Measurements from ENCODE around the gene PADI2.
A peak's percentile ranks its signal among the peaks of the same experiment; 100 is the strongest.

PADI2 gene

DNA sequence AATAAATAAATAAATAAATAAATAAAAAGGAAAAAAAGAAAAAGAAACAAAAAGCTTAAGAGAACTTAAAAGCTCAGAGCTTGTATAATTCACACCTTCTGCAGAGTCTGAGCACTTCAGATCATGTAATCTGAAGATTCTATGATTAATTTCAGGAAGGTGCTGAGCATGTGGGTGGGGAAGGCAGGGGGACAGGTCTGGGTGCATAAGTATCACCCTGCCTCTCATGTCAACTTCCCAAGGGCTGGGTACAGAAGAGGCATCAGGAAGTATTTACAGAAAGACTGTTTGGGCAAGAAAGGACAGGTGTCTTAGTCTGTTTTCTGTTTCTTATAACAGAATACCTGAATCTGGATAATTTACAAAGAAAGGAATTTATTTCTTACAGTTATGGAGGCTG lies 20.4 kb upstream of the PADI2 start:
- H3K36me3 ChIP-seq (ENCODE audit: control insufficient read depth, insufficient read depth, low read length): no peaks in the 10 kb centered on the region
- no peaks in the 10 kb centered on the region for H3K4me1 ChIP-seq (ENCODE audit: control insufficient read depth, insufficient read depth, low read length)
- H3K9ac ChIP-seq (ENCODE audit: low read depth, low read length): no peak overlapping the region
- no peak overlapping the region for H3K27ac ChIP-seq (ENCODE audit: low read depth, low read length)
- H3K9me3 ChIP-seq (ENCODE audit: control insufficient read depth, insufficient read depth, low read length): no peaks in the 10 kb centered on the region
- no peak overlapping the region for H3K4me3 ChIP-seq (ENCODE audit: low read depth, low read length)
- no peaks in the 10 kb centered on the region for H3K27me3 ChIP-seq (ENCODE audit: control insufficient read depth, insufficient read depth, low read length)

DNA sequence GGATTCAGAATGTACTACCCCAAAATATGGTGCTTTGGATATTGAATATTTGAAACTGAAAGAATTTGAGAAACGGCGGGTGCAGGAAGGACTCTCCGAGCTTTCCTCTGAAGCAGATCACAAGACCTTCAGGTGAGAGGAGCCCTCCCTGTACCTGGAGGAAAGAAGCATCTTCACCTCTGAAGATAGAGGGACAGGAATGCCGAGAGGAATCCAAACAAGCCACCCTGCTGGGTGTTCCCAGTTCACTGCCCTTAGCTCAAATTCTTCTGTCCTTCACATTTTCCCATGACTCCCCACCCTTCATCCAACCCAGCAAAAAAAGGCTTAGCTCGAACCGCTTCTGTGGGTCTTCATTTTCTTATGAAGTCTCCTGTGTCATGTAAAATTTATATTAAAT lies 18.2 kb upstream of the PADI2 start:
- no peak overlapping the region for H3K4me3 ChIP-seq (ENCODE audit: low read depth, low read length)
- no peaks in the 10 kb centered on the region for H3K27me3 ChIP-seq (ENCODE audit: control insufficient read depth, insufficient read depth, low read length)
- no peak overlapping the region for H3K27ac ChIP-seq (ENCODE audit: low read depth, low read length)
- H3K9ac ChIP-seq (ENCODE audit: low read depth, low read length): no peak overlapping the region
- no peaks in the 10 kb centered on the region for H3K36me3 ChIP-seq (ENCODE audit: control insufficient read depth, insufficient read depth, low read length)
- H3K9me3 ChIP-seq (ENCODE audit: control insufficient read depth, insufficient read depth, low read length): no peaks in the 10 kb centered on the region
- no peaks in the 10 kb centered on the region for H3K4me1 ChIP-seq (ENCODE audit: control insufficient read depth, insufficient read depth, low read length)

DNA sequence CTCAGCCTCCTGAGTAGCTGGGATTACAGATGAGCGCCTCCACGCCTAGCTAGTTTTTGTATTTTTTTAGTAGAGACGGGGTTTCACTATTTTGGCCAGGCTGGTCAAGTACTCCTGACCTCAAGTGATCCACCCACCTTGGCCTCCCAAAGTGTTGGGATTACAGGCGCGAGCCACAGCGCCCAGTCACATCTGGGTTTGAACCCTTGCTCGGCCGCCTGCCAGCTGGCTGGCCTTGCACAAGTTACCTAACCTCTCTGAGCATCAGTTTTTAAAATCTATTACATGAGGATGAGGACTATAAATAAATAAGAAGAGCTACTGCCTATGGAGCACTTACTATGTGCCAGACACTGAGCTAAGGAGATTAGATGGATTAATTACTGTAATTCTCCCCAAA lies 17.7 kb upstream of the PADI2 start:
- no peaks in the 10 kb centered on the region for H3K27me3 ChIP-seq (ENCODE audit: control insufficient read depth, insufficient read depth, low read length)
- no peak overlapping the region for H3K27ac ChIP-seq (ENCODE audit: low read depth, low read length)
- H3K9me3 ChIP-seq (ENCODE audit: control insufficient read depth, insufficient read depth, low read length): no peaks in the 10 kb centered on the region
- no peaks in the 10 kb centered on the region for H3K36me3 ChIP-seq (ENCODE audit: control insufficient read depth, insufficient read depth, low read length)
- no peak overlapping the region for H3K9ac ChIP-seq (ENCODE audit: low read depth, low read length)
- no peaks in the 10 kb centered on the region for H3K4me1 ChIP-seq (ENCODE audit: control insufficient read depth, insufficient read depth, low read length)
- no peak overlapping the region for H3K4me3 ChIP-seq (ENCODE audit: low read depth, low read length)

DNA sequence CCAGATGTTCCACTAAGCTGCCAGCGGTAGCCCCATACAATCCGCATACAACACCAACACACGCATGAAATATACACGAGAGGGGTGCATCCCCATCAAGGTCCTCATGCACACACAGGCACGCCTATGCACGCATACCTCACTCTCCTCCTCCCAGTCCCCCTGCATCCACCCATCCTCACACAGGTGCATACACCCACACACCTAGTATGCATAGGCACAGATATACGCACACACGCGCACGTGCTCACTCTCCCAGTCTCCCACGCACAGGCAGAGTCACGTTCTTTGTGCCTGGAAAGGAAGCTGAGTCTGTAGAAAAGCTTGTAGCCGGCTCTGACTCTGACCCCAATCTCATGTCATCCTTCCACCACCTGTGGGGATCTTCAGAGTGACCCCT lies 16.9 kb upstream of the PADI2 start:
- H3K9me3 ChIP-seq (ENCODE audit: control insufficient read depth, insufficient read depth, low read length): no peaks in the 10 kb centered on the region
- no peaks in the 10 kb centered on the region for H3K27me3 ChIP-seq (ENCODE audit: control insufficient read depth, insufficient read depth, low read length)
- no peaks in the 10 kb centered on the region for H3K36me3 ChIP-seq (ENCODE audit: control insufficient read depth, insufficient read depth, low read length)
- no peak overlapping the region for H3K4me3 ChIP-seq (ENCODE audit: low read depth, low read length)
- H3K4me1 ChIP-seq (ENCODE audit: control insufficient read depth, insufficient read depth, low read length): no peaks in the 10 kb centered on the region
- no peak overlapping the region for H3K9ac ChIP-seq (ENCODE audit: low read depth, low read length)
- no peak overlapping the region for H3K27ac ChIP-seq (ENCODE audit: low read depth, low read length)

DNA sequence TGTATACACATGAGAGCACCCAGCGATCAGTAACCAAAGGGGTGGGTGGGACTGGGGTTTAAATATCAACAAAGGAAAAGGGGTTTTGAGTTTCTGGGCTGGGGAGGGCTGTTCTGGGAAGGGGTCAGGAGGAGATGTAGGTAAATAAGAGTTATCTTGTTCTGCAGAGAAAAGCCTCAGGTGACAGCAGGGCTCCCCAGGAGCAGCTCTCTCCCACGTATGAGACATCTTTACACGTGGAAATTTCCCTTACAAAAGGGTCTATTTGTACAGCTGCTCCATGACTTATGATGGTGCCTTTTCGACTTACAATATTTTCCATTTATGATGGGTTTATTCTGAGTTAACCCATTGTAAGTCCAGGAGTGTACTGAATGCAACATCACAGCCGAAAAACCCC lies 16.3 kb upstream of the PADI2 start:
- H3K27ac ChIP-seq (ENCODE audit: low read depth, low read length): no peak overlapping the region
- no peaks in the 10 kb centered on the region for H3K27me3 ChIP-seq (ENCODE audit: control insufficient read depth, insufficient read depth, low read length)
- no peak overlapping the region for H3K9ac ChIP-seq (ENCODE audit: low read depth, low read length)

GRCh38 chr1:17134724-17135123 lies 15.5 kb upstream of the PADI2 start:
- Histone ChIP-seq H3K9me3 (ENCODE audit: control insufficient read depth, insufficient read depth, low read length) (no peaks in the 10 kb centered on the region), H3K27me3 (ENCODE audit: control insufficient read depth, insufficient read depth, low read length) (no peaks in the 10 kb centered on the region), H3K4me1 (ENCODE audit: control insufficient read depth, insufficient read depth, low read length) (peaks cover 7% of the 10 kb centered on the region), H3K4me3 (ENCODE audit: low read depth, low read length) (no peak overlapping the region), H3K27ac (ENCODE audit: low read depth, low read length) (no peak overlapping the region), H3K9ac (ENCODE audit: low read depth, low read length) (no peak overlapping the region), H3K36me3 (ENCODE audit: control insufficient read depth, insufficient read depth, low read length) (no peaks in the 10 kb centered on the region)

More for the DNA sequence above, 16.3 kb upstream of the PADI2 start:
- H3K4me3 ChIP-seq (ENCODE audit: low read depth, low read length): no peak overlapping the region
- H3K36me3 ChIP-seq (ENCODE audit: control insufficient read depth, insufficient read depth, low read length): no peaks in the 10 kb centered on the region
- H3K9me3 ChIP-seq (ENCODE audit: control insufficient read depth, insufficient read depth, low read length): no peaks in the 10 kb centered on the region
- H3K4me1 ChIP-seq (ENCODE audit: control insufficient read depth, insufficient read depth, low read length): no peaks in the 10 kb centered on the region

GRCh38 chr1:17134034-17134433 lies 14.8 kb upstream of the PADI2 start:
- H3K9me3 ChIP-seq (ENCODE audit: control insufficient read depth, insufficient read depth, low read length): no peaks in the 10 kb centered on the region
- no peaks in the 10 kb centered on the region for H3K27me3 ChIP-seq (ENCODE audit: control insufficient read depth, insufficient read depth, low read length)
- no peaks in the 10 kb centered on the region for H3K36me3 ChIP-seq (ENCODE audit: control insufficient read depth, insufficient read depth, low read length)
- no peak overlapping the region for H3K4me3 ChIP-seq (ENCODE audit: low read depth, low read length)
- peaks cover 10% of the 10 kb centered on the region for H3K4me1 ChIP-seq (ENCODE audit: control insufficient read depth, insufficient read depth, low read length)
- H3K9ac ChIP-seq (ENCODE audit: low read depth, low read length): no peak overlapping the region
- no peak overlapping the region for H3K27ac ChIP-seq (ENCODE audit: low read depth, low read length)

DNA sequence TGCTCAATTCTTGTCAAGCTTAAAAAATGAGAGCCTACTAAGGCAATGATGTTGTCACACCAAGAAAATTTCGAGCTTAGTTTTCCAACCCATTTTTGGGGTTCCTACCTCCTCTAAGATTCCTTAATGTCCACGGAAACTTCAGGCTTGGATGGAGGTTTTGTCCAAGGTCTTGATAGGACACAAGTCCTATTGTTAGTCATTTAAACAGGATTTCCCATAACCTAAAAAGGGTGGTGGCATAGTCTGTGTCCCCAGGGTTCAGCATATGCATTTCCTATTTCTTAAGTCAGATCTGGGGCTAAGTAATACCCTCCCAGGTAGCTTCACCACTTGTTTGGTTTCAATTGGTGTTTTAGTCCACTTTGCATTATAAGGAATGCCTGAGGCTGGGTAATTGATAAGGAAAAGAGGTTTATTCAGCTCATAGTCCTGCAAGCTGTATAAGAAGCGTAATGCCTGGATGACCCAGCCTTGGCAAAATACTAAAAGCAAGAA lies 10.9 kb upstream of the PADI2 start:
- Histone ChIP-seq H3K9me3 (ENCODE audit: control insufficient read depth, insufficient read depth, low read length) (no peaks in the 10 kb centered on the region), H3K4me1 (ENCODE audit: control insufficient read depth, insufficient read depth, low read length) (peaks cover 16% of the 10 kb centered on the region), H3K4me3 (ENCODE audit: low read depth, low read length) (no peak overlapping the region), H3K27me3 (ENCODE audit: control insufficient read depth, insufficient read depth, low read length) (no peaks in the 10 kb centered on the region), H3K36me3 (ENCODE audit: control insufficient read depth, insufficient read depth, low read length) (no peaks in the 10 kb centered on the region), H3K27ac (ENCODE audit: low read depth, low read length) (peak overlapping the region; percentile 84), H3K9ac (ENCODE audit: low read depth, low read length) (no peak overlapping the region)

- Histone ChIP-seq H3K9ac (ENCODE audit: low read depth, low read length) (no peak overlapping the region), H3K27me3 (ENCODE audit: control insufficient read depth, insufficient read depth, low read length) (no peaks in the 10 kb centered on the region), H3K4me1 (ENCODE audit: control insufficient read depth, insufficient read depth, low read length) (peaks cover 16% of the 10 kb centered on the region), H3K9me3 (ENCODE audit: control insufficient read depth, insufficient read depth, low read length) (no peaks in the 10 kb centered on the region), H3K4me3 (ENCODE audit: low read depth, low read length) (no peak overlapping the region), H3K27ac (ENCODE audit: low read depth, low read length) (peak overlapping the region; percentile 39), H3K36me3 (ENCODE audit: control insufficient read depth, insufficient read depth, low read length) (no peaks in the 10 kb centered on the region)
Measured at GRCh38 chr1:17128361-17128760, 9.1 kb upstream of the PADI2 start.

DNA sequence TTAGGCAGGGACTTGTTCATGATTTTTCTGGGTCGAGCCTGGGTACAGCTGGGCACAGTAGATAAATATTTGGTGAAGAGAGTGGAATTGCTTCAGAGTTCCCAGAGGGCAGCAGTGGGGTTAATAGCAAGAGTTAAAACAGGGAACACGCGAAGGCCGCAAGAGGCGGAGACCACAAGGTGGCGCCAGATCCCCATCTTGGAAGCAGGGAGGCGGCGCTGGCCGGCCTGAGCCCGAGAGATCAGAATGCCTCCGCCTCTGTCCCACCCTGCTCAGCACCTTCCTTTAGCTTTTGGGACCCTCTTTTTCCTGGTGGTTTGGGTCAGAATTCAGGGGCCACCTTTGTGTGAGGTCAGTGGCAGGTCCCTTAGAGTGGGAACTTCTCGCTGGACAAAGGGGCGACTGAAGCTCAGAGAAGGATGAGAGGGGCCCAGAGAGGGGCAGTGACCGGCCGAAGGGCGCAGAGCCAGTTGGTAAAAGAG lies 6.5 kb upstream of the PADI2 start:
- H3K4me1 ChIP-seq (ENCODE audit: control insufficient read depth, insufficient read depth, low read length): peaks cover 26% of the 10 kb centered on the region
- no peaks in the 10 kb centered on the region for H3K36me3 ChIP-seq (ENCODE audit: control insufficient read depth, insufficient read depth, low read length)
- no peak overlapping the region for H3K4me3 ChIP-seq (ENCODE audit: low read depth, low read length)
- H3K27me3 ChIP-seq (ENCODE audit: control insufficient read depth, insufficient read depth, low read length): no peaks in the 10 kb centered on the region
- H3K27ac ChIP-seq (ENCODE audit: low read depth, low read length): no peak overlapping the region
- H3K9me3 ChIP-seq (ENCODE audit: control insufficient read depth, insufficient read depth, low read length): no peaks in the 10 kb centered on the region
- no peak overlapping the region for H3K9ac ChIP-seq (ENCODE audit: low read depth, low read length)

- Histone ChIP-seq H3K36me3 (ENCODE audit: control insufficient read depth, insufficient read depth, low read length) (no peaks in the 10 kb centered on the region), H3K27ac (ENCODE audit: low read depth, low read length) (no peak overlapping the region), H3K9ac (ENCODE audit: low read depth, low read length) (no peak overlapping the region), H3K4me1 (ENCODE audit: control insufficient read depth, insufficient read depth, low read length) (peaks cover 19% of the 10 kb centered on the region), H3K9me3 (ENCODE audit: control insufficient read depth, insufficient read depth, low read length) (no peaks in the 10 kb centered on the region), H3K4me3 (ENCODE audit: low read depth, low read length) (no peak overlapping the region), H3K27me3 (ENCODE audit: control insufficient read depth, insufficient read depth, low read length) (peaks cover 14% of the 10 kb centered on the region)
Measured at GRCh38 chr1:17123196-17124045, 4.2 kb upstream of the PADI2 start.

Data from HUES48 (cell line).